ENCODE data around the gene ZNF569.
"Not testable (repeated sequence)": the region's sequence is repeated elsewhere in the genome, so short reads cannot be mapped to it uniquely, and the experiment has no call there.

ZNF569 gene

DNA sequence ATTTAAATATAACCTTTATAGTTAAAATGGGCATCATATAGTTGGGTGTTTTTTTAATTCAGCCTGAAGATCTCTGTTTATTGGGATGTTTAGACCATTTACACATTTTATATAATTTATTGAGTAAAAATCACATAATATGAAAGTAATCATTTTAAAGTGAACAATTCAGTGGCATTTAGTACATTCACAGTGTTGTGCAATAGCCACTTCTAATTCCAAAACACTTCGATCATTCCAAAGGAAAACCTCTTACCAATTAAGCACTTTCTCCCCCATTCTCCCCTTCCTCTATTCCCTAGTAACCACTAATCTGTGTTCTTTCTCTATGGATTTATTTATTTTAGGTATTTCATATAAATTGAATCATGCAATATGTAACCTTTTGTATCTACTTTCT, 66.2 kb downstream of the ZNF569 start:
- DNase-seq (ENCODE audit: low read depth in 2 of 2), result no peak

DNA sequence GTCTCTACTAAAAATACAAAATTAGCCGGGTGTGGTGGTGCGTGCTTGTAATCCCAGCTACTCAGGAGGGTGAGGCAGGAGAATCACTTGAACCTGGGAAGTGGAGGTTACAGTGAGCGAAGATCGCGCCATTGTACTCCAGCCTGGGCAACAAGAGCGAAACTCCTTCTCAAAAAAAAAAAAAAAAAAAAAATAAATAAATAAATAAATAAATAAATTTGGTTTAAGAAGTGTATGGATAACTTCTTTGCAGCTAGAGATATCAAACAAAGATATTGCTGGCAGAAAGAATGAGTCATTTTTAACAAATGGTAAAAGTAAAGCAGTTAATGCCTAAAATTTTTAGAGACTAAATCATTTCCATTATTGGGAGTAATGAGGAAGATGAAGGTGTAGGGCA, 75.8 kb downstream of the ZNF569 start:
- not testable (repeated sequence) for DNase-seq (ENCODE audit: low read depth in 2 of 2)

GRCh38 chr19:37389234-37389633, 78.0 kb downstream of the ZNF569 start:
- no peak for DNase-seq (ENCODE audit: low read depth in 2 of 2)

DNA sequence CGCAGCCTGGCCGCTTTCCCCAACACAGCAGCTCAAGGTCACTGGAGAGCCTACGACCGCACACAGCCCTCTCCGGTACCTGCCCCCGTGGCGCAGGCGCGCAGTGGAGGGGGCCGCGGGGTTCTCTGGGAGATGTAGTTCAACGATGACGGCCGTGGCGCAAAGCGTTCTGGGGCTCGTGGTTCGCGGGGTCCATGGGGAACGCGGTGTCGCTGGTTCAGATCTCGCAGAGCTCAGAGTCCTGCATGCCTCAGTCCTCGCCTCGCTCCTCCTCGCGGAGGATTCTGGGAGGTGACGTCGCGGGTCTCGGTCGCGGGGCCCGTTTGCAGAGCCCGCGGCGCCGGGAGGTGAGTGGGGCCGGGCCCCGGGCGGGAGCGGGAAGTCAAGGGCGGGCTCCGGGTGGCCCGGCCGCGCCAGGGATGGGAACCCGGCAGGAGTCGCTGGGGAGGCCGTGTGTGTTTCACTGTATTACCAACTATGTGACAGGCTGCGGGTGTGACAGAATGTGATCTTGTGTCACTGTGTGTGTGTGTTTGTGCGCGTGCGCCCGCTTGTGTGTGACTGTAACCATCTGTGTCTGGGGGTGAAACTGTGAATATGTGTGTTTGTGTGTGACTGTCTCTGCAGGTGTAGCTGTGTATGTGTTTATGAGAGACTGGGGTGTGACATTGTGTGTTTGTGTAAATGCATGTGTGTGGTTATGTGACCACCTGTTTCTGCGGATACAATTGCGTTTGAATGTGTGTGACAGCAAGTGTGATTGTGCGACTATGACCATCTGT, 96.2 kb downstream of the ZNF569 start, which contains the start of gene ZNF527:
Gene ZNF527 (plus strand): TSS at position 220 of the 782 bp plus-strand sequence. CDS start 3,100 bp downstream, outside the sequence.
- DNase-seq (ENCODE audit: low read depth in 2 of 2), result peak; percentile 93 to 95

DNA sequence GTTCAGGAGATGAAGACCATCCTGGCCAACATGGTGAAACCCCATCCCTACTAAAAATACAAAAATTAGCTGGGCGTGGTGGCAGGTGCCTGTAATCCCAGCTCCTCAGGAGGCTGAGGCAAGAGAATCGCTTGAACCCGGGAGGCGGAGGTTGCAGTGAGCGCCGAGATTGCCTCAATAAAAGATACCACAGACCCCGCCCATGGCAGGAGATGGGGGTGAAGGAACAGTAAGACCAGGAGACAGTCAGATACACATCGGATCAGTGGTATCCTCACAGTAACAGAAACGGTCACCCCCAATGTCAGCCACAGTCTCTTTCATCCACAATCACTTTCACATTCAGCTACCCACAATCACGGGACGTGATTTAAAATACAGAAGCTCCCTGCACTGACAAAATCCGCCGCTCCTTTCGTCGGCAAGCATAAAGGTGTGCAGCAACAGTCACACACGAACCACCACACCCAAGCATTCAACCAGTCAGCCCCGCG, 96.8 kb downstream of the ZNF569 start:
- peak in 1 of 2 donors; percentile 1 for DNase-seq (ENCODE audit: low read depth in 2 of 2)

- DNase-seq (ENCODE audit: low read depth in 2 of 2), result no peak
Observed at GRCh38 chr19:37362733-37363132, 104.5 kb downstream of the ZNF569 start.

GRCh38 chr19:37361994-37362393, 105.2 kb downstream of the ZNF569 start:
- no peak for DNase-seq (ENCODE audit: low read depth in 2 of 2)

Data from stimulated activated CD8-positive, alpha-beta memory T cell treated with anti-CD3 and anti-CD28 coated beads, Interleukin-2, amount 100 ng/mL, for 48 hours (primary cell).